OCI-LY3 (cell line): ENCODE results near the gene SYAP1.

Experiments used
- H2AFZ ChIP-seq: fragments of 200-600, 300-600 bp; shearing (Covaris generic); 2 replicates; pipeline ENCODE4 v1.6.0; 2014; ENCODE audit warnings: antibody characterized with exemption, low read depth, low read length
- H3K27ac ChIP-seq: fragments of 200-600, 300-600 bp; sonication (generic); 2 replicates; pipeline ENCODE4 v1.5.1; 2014; ENCODE audit warnings: mild to moderate bottlenecking, low read length, moderate library complexity, mixed read lengths
- H3K27me3 ChIP-seq: fragments of 200-600, 300-600 bp; sonication (generic); 2 replicates; pipeline ENCODE4 v1.6.1; 2014; ENCODE audit warnings: low read depth, low read length, mixed read lengths
- H3K36me3 ChIP-seq: fragments of 200-600, 300-600 bp; sonication (generic); replicated peaks from 2 replicates; pipeline ENCODE3; 2014; ENCODE audit warnings: low read depth, low read length, mixed read lengths
- H3K4me1 ChIP-seq: fragments of 300-600, 200-600 bp; sonication (generic); 2 replicates; pipeline ENCODE4 v1.6.1; 2014; ENCODE audit warnings: low read length, mixed read lengths
- H3K4me2 ChIP-seq: fragments of 200-600, 300-600 bp; sonication (generic); 2 replicates; pipeline ENCODE4 v1.6.1; 2014; ENCODE audit warnings: low read length, mixed read lengths
- H3K4me3 ChIP-seq: fragments of 300-600, 200-600 bp; sonication (generic); 2 replicates; pipeline ENCODE4 v1.5.1; 2014; ENCODE audit warnings: antibody characterized with exemption, mild to moderate bottlenecking, low read length, moderate library complexity
- H3K79me2 ChIP-seq: fragments of 300-600, 200-600 bp; shearing (Covaris generic); 2 replicates; pipeline ENCODE4 v1.6.1; 2014; ENCODE audit warnings: mild to moderate bottlenecking, low read length, mixed read lengths
- H3K9ac ChIP-seq: fragments of 300-600, 200-600 bp; shearing (Covaris generic); 2 replicates; pipeline ENCODE4 v1.6.0; 2014; ENCODE audit warnings: mild to moderate bottlenecking, low read length, moderate library complexity
- H3K9me3 ChIP-seq: fragments of 200-600, 300-600 bp; shearing (Covaris generic); 2 replicates; pipeline ENCODE4 v1.6.1; 2014; ENCODE audit warnings: low read length, mixed read lengths; ENCODE audit not compliant: insufficient read depth
- H4K20me1 ChIP-seq: fragments of 200-600, 300-600 bp; sonication (generic); 2 replicates; pipeline ENCODE4 v1.6.1; 2016; ENCODE audit warnings: low read length, mixed read lengths; ENCODE audit not compliant: insufficient read depth
- CTCF ChIP-seq: fragments of 200-600, 300-600 bp; sonication (generic); IDR thresholded peaks from 2 replicates; pipeline ENCODE4 v1.5.1; 2014; ENCODE audit warnings: antibody characterized with exemption, low read length, low read depth
- EZH2phosphoT487 ChIP-seq: fragments of 200-600 bp; shearing (Covaris generic); IDR thresholded peaks from 2 replicates; pipeline ENCODE4 v1.6.1; 2018; ENCODE audit warnings: antibody characterized with exemption, mixed run types, low read depth

The SYAP1 gene, protein sequence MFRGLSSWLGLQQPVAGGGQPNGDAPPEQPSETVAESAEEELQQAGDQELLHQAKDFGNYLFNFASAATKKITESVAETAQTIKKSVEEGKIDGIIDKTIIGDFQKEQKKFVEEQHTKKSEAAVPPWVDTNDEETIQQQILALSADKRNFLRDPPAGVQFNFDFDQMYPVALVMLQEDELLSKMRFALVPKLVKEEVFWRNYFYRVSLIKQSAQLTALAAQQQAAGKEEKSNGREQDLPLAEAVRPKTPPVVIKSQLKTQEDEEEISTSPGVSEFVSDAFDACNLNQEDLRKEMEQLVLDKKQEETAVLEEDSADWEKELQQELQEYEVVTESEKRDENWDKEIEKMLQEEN

GRCh38 chrX:16719334-16720084 is at the start of gene SYAP1:
SYAP1 (plus strand) TSS chrX:16719612; CDS start chrX:16719725, 113 bp downstream.
- peaks cover 6% of the 10 kb centered on the region; the same call in 1 of the 2 replicates for H3K4me1 ChIP-seq
- no peaks in the 10 kb centered on the region; the same call in 1 of the 2 replicates for H4K20me1 ChIP-seq
- H2AFZ ChIP-seq, result peak within 1 kb of the TSS; percentile 97
- H3K79me2 ChIP-seq, result peaks cover 48% of the 10 kb centered on the region
- TF ChIP-seq EZH2phosphoT487, result no peak
- no peak for TF ChIP-seq CTCF
- no peaks in the 10 kb centered on the region for H3K27me3 ChIP-seq
- peak within 1 kb of the TSS; percentile 100 for H3K4me3 ChIP-seq
- H3K9me3 ChIP-seq, result no peaks in the 10 kb centered on the region
- no peaks in the 10 kb centered on the region for H3K36me3 ChIP-seq
- H3K4me2 ChIP-seq, result peak within 1 kb of the TSS; percentile 98
- H3K27ac ChIP-seq, result peak within 1 kb of the TSS; percentile 39
- peak within 1 kb of the TSS; percentile 83 for H3K9ac ChIP-seq

DNA sequence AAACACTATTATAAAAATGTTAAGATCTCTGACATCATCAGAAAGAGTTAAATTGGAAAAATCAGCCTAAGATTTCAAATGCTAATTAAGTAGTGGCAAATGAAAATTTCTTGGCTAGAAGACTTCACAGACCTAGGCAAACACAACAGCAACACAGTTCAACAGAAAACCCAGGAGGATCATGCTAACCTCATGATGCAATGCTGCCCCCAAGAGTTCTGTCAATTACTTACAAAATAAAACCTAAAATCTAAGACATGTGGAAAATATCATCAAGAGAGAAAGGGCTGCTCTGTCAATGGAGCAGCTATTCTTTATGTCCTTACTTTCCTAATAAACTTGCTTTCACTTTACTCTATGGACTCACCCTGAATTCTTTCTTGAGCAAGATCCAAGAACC is 48.4 kb upstream of the SYAP1 start:
- Histone ChIP-seq H3K79me2 (no peaks in the 10 kb centered on the region), H3K9ac (no peak overlapping the region), H3K4me3 (no peak overlapping the region), H3K4me1 (no peaks in the 10 kb centered on the region), H3K27me3 (no peaks in the 10 kb centered on the region), H3K9me3 (no peaks in the 10 kb centered on the region), H3K27ac (no peak overlapping the region), H4K20me1 (no peaks in the 10 kb centered on the region), H3K4me2 (no peak overlapping the region), H3K36me3 (no peaks in the 10 kb centered on the region), H2AFZ (no peak overlapping the region)
- TF ChIP-seq EZH2phosphoT487, result no peak
- TF ChIP-seq CTCF, result peak; percentile 43

- no peak for TF ChIP-seq CTCF
- no peak for TF ChIP-seq EZH2phosphoT487
- no peaks in the 10 kb centered on the region for H3K36me3 ChIP-seq
- H3K27me3 ChIP-seq, result no peaks in the 10 kb centered on the region
- no peaks in the 10 kb centered on the region for H3K9me3 ChIP-seq
- no peaks in the 10 kb centered on the region for H3K79me2 ChIP-seq
- no peak overlapping the region for H3K4me2 ChIP-seq
- H3K9ac ChIP-seq, result no peak overlapping the region
- H3K4me3 ChIP-seq, result no peak overlapping the region
- H3K27ac ChIP-seq, result no peak overlapping the region
- no peak overlapping the region for H2AFZ ChIP-seq
- no peaks in the 10 kb centered on the region for H3K4me1 ChIP-seq
- no peaks in the 10 kb centered on the region for H4K20me1 ChIP-seq
Measured at GRCh38 chrX:16678689-16679088, 40.7 kb upstream of the SYAP1 start.

GRCh38 chrX:16683007-16683664 is 36.3 kb upstream of the SYAP1 start:
- Histone ChIP-seq H3K9ac (no peak overlapping the region), H3K36me3 (no peaks in the 10 kb centered on the region), H3K27ac (no peak overlapping the region), H4K20me1 (no peaks in the 10 kb centered on the region), H3K9me3 (no peaks in the 10 kb centered on the region), H3K4me2 (no peak overlapping the region), H3K27me3 (no peaks in the 10 kb centered on the region), H3K79me2 (no peaks in the 10 kb centered on the region), H3K4me1 (no peaks in the 10 kb centered on the region), H3K4me3 (no peak overlapping the region), H2AFZ (no peak overlapping the region)
- TF ChIP-seq EZH2phosphoT487 (no peak), CTCF (no peak)
